Activated CD4-positive, alpha-beta T cell treated with anti-CD3 and anti-CD28 coated beads for 36 hours (primary cell): Measurements from ENCODE around the gene CRYBG2. TPM values are rescaled to one million over a fixed set of nuclear protein-coding genes. Genes with fewer than 3 reads are reported as not detected.
"Not testable (repeated sequence)": the region's sequence is repeated elsewhere in the genome, so short reads cannot be mapped to it uniquely, and the experiment has no call there.

Experiments
- ATAC-seq: fragments of 200-7000 bp; cut with Tn5 transposase; one replicate; pipeline ENCODE4 v1.10.0; 2021; ENCODE audit warnings: mild to moderate bottlenecking, moderate library complexity
- CTCF ChIA-PET: fragments of 350-600 bp; sonication (Branson Sonifier 250); formaldehyde crosslinking; loops from one replicate; lab custom pipeline; 2021; ENCODE audit warnings: antibody characterized with exemption; lab: Charles Lee
- POLR2A ChIA-PET: fragments of 350-600 bp; sonication (Branson Sonifier 250); formaldehyde crosslinking; loops from one replicate; lab custom pipeline; 2021; ENCODE audit warnings: antibody characterized with exemption, inconsistent platforms; lab: Charles Lee
- DNase-seq: peaks from one replicate; pipeline ENCODE4 v3.0.0-alpha.2; 2020
- H3K27ac Mint-ChIP-seq: one replicate; pipeline ENCODE4 v1.8.0; 2021; ENCODE audit warnings: mixed read lengths
- H3K27me3 Mint-ChIP-seq: one replicate; pipeline ENCODE4 v1.8.0; 2021; ENCODE audit warnings: mixed read lengths
- H3K36me3 Mint-ChIP-seq: one replicate; pipeline ENCODE4 v1.8.0; 2021; ENCODE audit warnings: low read depth, mixed read lengths
- H3K4me1 Mint-ChIP-seq: one replicate; pipeline ENCODE4 v1.8.0; 2021; ENCODE audit warnings: mixed read lengths
- H3K4me3 Mint-ChIP-seq: one replicate; pipeline ENCODE4 v1.8.0; 2021; ENCODE audit warnings: mild to moderate bottlenecking, moderate library complexity, mixed read lengths
- H3K9me3 Mint-ChIP-seq: one replicate; pipeline ENCODE4 v1.8.0; 2021; ENCODE audit warnings: low read depth, mixed read lengths
- intact Hi-C, 2 experiments: fragments of 100-400 bp; cut with DNase I in 1 of 2; cut with micrococcal nuclease in 1 of 2; formaldehyde crosslinking; loops; one replicate each; pipeline versions ENCODE4 v1.14.2 to v1.15.1; 2022 to 2024; cut with DNase I, micrococcal nuclease
- total RNA-seq, 2 experiments: library from RNA; stranded (reverse); gene quantifications; one replicate each; pipeline ENCODE4 v1.2.3, GENCODE V29; 2021

Gene CRYBG2
- total RNA-seq, 2 experiments from 2014 or later: 1.5 to 1.6 TPM

DNA sequence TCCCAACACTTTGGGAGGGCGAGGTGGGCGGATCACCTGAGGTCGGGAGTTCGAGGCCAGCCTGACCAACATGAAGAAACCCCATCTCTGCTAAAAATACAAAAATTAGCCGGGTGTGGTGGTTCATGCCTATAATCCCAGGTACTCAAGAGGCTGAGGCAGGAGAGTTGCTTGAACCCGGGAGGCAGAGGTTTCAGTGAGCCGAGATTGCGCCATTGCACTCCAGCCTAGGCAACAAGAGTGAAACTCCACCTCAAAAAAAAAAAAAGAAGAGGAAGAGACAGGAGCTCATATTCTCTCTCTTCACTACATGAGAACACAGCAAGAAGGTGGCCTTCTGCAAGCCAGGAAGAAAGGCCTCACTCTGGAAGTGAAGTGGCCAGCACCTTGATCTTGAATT is 20.6 kb downstream of the CRYBG2 start:
- DNase-seq, H3K27me3 Mint-ChIP-seq, H3K27ac Mint-ChIP-seq, H3K4me3 Mint-ChIP-seq, H3K36me3 Mint-ChIP-seq, POLR2A ChIA-PET, ATAC-seq, H3K4me1 Mint-ChIP-seq, intact Hi-C loops, H3K9me3 Mint-ChIP-seq: not testable (repeated sequence)
- CTCF ChIA-PET: interaction anchor here (0.5 to 0.7 kb wide), 2 partner anchors 31 to 451 kb away, joined by 3 to 4 read pairs; no protein-coding TSS in a partner anchor

DNA sequence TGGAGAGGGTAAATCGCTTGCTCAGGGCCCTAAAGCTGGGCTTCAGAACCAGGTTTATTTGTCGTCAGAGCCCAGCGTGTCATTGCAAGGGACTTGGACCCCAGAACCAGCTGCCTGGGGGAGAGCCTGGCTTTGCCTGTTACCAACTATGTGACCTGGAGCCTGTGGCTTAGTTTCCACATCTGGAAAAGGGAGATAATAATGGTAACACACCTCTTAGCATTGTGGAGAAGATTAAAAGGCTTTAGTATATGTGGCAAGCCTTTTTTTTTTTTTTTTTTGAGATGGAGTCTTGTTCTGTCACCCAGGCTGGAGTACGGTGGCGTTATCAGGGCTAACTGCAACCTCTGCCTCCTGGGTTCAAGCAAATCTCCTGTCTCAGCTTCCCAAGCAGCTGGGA is 23.7 kb downstream of the CRYBG2 start:
- DNase-seq: no peak
- H3K9me3 Mint-ChIP-seq: no peaks in the 10 kb centered on the region
- H3K27ac Mint-ChIP-seq: no peak overlapping the region
- no peaks in the 10 kb centered on the region for H3K27me3 Mint-ChIP-seq
- no peaks in the 10 kb centered on the region for H3K4me1 Mint-ChIP-seq
- POLR2A ChIA-PET: no interaction called here
- intact Hi-C loops: no loop called here
- no peak for ATAC-seq
- H3K4me3 Mint-ChIP-seq: no peak overlapping the region
- no peaks in the 10 kb centered on the region for H3K36me3 Mint-ChIP-seq
- CTCF ChIA-PET: interaction anchor here (0.7 to 1.2 kb wide), 2 partner anchors 54 to 333 kb away, joined by 4 read pairs; no protein-coding TSS in a partner anchor

DNA sequence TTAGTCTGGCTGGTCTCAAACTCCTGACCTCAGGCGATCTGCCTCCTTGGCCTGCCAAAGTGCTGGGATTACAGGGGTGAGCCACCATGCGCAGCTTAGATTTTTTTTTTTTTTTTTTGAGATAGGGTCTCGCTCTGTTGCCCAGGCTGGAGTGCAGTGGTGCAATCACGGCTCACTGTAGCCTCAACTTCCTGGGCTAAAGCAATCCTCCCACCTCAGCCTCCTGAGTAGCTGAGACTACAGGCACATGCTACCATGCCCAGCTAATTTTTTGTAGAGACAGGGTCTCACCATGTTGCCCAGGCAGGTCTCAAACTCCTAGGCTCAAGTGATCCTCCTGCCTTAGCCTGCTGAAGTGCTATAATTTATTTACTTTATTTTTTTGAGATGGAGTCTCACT is 24.6 kb downstream of the CRYBG2 start:
- H3K9me3 Mint-ChIP-seq, DNase-seq, H3K4me3 Mint-ChIP-seq, H3K27ac Mint-ChIP-seq, intact Hi-C loops, H3K27me3 Mint-ChIP-seq, ATAC-seq, H3K36me3 Mint-ChIP-seq, H3K4me1 Mint-ChIP-seq: not testable (repeated sequence)
- ChIA-PET POLR2A (interaction anchor here (0.5 kb wide), 1 partner anchor 437 kb away, joined by 3 read pairs; no protein-coding TSS in a partner anchor), CTCF (interaction anchor here (1.4 kb wide), 1 partner anchor 35 kb away, joined by 4 read pairs; no protein-coding TSS in a partner anchor)

DNA sequence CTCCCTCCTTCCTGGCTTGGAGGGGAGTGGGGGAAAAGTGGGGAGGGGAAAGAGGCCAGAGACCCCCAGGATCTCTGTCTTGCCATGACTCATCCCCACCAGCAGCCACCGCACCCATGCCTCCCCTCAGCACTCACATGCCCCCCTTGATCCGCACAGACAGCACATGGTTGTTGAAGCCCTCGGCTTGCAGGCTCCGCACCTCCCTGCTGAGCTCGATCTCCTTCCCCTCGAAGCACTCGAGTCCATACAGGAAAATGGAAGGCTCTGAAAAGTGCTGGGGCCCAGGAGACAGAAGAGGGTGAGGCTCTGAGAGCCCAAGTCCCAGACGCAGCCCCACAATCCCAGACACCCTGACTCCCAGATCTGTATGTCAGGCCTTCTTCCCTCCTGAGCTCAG is 25.3 kb downstream of the CRYBG2 start:
- Mint-ChIP-seq H3K27ac (no peak overlapping the region), H3K4me3 (no peak overlapping the region), H3K36me3 (no peaks in the 10 kb centered on the region), H3K4me1 (no peaks in the 10 kb centered on the region), H3K9me3 (no peaks in the 10 kb centered on the region), H3K27me3 (no peaks in the 10 kb centered on the region)
- ChIA-PET POLR2A (interaction anchor here (0.7 kb wide), 1 partner anchor 214 kb away, joined by 6 read pairs; no protein-coding TSS in a partner anchor), CTCF (interaction anchor here (1.4 kb wide), 1 partner anchor 36 kb away, joined by 4 read pairs; no protein-coding TSS in a partner anchor)
- ATAC-seq (no peak), DNase-seq (no peak)
- intact Hi-C loops: no loop called here

DNA sequence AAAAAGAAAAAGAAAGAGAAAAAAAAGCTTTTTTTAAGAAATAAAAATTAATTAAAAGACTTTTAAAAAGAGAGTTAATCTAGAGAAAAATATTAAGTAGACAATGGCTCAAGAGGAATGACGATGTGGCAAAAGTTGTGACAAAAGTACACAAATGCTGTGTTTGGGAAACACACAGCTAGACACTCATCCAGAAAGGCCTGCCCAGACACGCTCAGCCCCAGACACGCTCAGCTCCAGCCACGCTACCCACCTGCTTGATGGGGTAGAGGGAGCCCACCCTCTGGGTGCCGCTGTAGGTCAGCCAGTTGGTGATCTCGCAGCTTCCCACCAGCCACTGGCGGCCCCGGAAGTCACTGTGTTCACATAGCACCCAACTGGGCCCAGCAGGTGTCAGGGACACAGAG is 26.0 kb downstream of the CRYBG2 start:
- POLR2A ChIA-PET: interaction anchor here (0.6 to 0.7 kb wide), 2 partner anchors 128 to 213 kb away, joined by 4 to 6 read pairs; no protein-coding TSS in a partner anchor
- DNase-seq (no peak), ATAC-seq (no peak)
- H3K9me3 Mint-ChIP-seq: no peaks in the 10 kb centered on the region
- CTCF ChIA-PET: interaction anchor here (0.6 to 1.4 kb wide), 3 partner anchors 21 to 290 kb away, joined by 4 read pairs; no protein-coding TSS in a partner anchor
- intact Hi-C loops: no loop called here
- no peak overlapping the region for H3K4me3 Mint-ChIP-seq
- no peaks in the 10 kb centered on the region for H3K27me3 Mint-ChIP-seq
- H3K36me3 Mint-ChIP-seq: peaks cover under 1% of the 10 kb centered on the region
- H3K4me1 Mint-ChIP-seq: peaks cover 3% of the 10 kb centered on the region
- no peak overlapping the region for H3K27ac Mint-ChIP-seq

DNA sequence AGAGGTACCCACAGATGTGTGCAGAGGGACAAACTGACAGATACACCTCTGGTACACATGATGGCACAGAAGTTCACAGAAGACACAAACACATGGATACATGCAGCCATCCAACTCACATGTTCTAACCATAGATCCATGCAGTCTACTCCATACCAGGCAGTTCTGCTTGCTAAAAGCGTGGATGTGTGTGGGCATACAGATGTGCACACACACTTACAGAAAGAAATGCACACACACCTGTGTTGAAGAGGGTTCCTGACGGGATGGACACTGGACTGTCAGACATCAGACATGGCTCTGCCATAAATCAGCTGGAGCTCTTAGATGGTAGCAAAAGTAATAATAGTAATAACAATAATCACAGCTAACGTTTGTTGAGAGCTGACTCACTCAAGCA is 29.4 kb downstream of the CRYBG2 start:
- H3K27me3 Mint-ChIP-seq: no peaks in the 10 kb centered on the region
- DNase-seq: no peak
- peaks cover 30% of the 10 kb centered on the region for H3K4me1 Mint-ChIP-seq
- intact Hi-C loops: loop anchor here in 1 of 2 experiments (5.0 kb wide), 1 partner anchor 68 kb away; no protein-coding TSS in a partner anchor
- H3K36me3 Mint-ChIP-seq: peaks cover 24% of the 10 kb centered on the region
- no peak overlapping the region for H3K4me3 Mint-ChIP-seq
- no peak for ATAC-seq
- CTCF ChIA-PET: interaction anchor here (12.7 kb wide), 1 partner anchor 43 kb away, joined by 399 read pairs; the partner anchor contains the start of gene SH3BGRL3
- POLR2A ChIA-PET: no interaction called here
- H3K9me3 Mint-ChIP-seq: no peaks in the 10 kb centered on the region
- H3K27ac Mint-ChIP-seq: no peak overlapping the region

DNA sequence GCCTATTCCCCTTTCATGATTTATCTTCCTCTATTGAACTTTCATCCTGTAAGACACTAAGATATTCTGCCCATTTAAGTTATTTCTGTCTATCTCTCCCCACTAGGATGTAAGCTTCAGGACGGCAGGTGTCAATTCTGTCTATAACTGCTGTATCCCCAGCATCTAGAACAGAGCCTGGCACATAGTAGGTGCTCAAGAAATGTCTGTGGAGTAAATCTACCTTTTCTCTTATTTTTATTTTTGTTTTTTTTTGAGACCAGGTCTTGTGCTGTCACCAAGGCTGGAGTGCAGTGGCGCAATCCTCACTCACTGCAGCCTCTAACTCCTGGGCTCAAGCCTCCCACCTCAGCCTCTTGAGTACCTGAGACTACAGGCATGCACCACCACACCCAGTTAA is 30.5 kb downstream of the CRYBG2 start:
- ChIA-PET POLR2A (no interaction called here), CTCF (interaction anchor here (0.7 to 12.7 kb wide), 3 partner anchors 41 to 236 kb away, joined by 3 to 399 read pairs (median 4); partner anchors contain the start of gene SH3BGRL3)
- intact Hi-C loops: loop anchor here in 1 of 2 experiments (5.0 kb wide), 1 partner anchor 69 kb away; no protein-coding TSS in a partner anchor
- ATAC-seq: no peak
- no peaks in the 10 kb centered on the region for H3K9me3 Mint-ChIP-seq
- no peak for DNase-seq
- H3K4me1 Mint-ChIP-seq: peaks cover 35% of the 10 kb centered on the region
- no peak overlapping the region for H3K4me3 Mint-ChIP-seq
- H3K27me3 Mint-ChIP-seq: no peaks in the 10 kb centered on the region
- H3K36me3 Mint-ChIP-seq: peaks cover 31% of the 10 kb centered on the region
- H3K27ac Mint-ChIP-seq: peak overlapping the region; percentile 34

DNA sequence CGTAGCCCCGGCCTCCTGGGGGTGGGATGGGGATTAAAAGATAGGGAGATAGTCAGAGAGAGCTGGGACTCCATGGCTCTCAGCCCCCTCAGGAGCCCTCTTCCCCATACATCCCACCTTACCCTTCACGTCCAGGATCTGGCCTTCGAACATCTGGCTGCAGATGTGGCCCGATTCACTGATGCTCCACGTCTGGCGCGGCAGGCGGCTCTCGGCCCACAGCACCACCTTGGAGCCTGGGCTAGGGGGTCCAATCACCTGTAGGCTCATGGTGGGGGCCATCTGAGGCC is 31.9 kb downstream of the CRYBG2 start:
- H3K36me3 Mint-ChIP-seq: peaks cover 31% of the 10 kb centered on the region
- H3K27ac Mint-ChIP-seq: peak overlapping the region; percentile 96
- intact Hi-C loops: loop anchor here in 1 of 2 experiments (5.0 kb wide), 1 partner anchor 70 kb away; no protein-coding TSS in a partner anchor
- no peaks in the 10 kb centered on the region for H3K27me3 Mint-ChIP-seq
- H3K4me3 Mint-ChIP-seq: no peak overlapping the region
- ATAC-seq (no peak), DNase-seq (no peak)
- ChIA-PET POLR2A (interaction anchor here (1.0 to 1.3 kb wide), 2 partner anchors 37 to 39 kb away, joined by 3 to 8 read pairs; no protein-coding TSS in a partner anchor), CTCF (interaction anchor here (0.6 to 12.7 kb wide), 26 partner anchors 12 to 504 kb away, joined by 3 to 399 read pairs (median 4); partner anchors contain the start of genes CATSPER4, CEP85, SH3BGRL3 and UBXN11)
- peaks cover 45% of the 10 kb centered on the region for H3K4me1 Mint-ChIP-seq
- no peaks in the 10 kb centered on the region for H3K9me3 Mint-ChIP-seq

DNA sequence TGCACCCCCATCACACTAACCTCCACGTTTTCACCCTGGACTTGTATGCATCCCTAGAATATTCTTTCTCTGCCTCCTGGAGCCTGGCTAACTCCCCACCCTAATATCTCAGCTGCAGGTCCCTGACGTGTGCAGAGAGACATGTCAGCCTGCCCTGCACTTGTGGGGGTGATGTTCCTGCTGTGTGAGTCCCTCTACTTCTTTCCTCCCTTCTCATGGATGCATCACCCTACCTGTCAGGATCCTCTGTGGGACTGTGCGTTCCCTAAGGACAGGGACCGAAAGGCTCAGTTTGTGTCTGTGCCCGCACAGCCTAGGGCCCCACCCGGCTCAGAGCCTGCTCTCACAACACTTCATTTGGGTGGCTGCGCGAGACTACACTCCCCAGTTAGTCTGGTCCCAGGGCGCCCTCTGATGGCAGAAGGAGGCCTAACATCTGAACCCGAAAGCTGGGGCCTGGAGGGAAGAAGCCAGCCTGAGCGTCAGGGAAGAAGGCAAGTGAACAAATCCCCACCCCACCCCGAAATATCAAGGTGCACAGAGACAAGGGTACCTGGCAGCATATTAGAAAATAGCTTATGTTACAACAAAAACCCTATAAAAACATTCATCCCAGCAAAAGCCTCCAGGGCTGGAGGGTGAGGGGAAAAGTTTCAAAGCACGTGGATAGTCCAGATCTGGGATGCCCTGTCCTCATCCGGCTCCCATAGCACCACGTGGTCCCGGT is 32.5 kb downstream of the CRYBG2 start:
- ATAC-seq: peak; percentile 62
- peak; percentile 97 for DNase-seq
- Mint-ChIP-seq H3K4me3 (peak overlapping the region; percentile 59), H3K9me3 (no peaks in the 10 kb centered on the region), H3K27me3 (no peaks in the 10 kb centered on the region), H3K36me3 (peaks cover 31% of the 10 kb centered on the region), H3K27ac (peak overlapping the region; percentile 96), H3K4me1 (peaks cover 51% of the 10 kb centered on the region)
- POLR2A ChIA-PET: interaction anchor here (1.0 to 1.3 kb wide), 2 partner anchors 37 to 39 kb away, joined by 3 to 8 read pairs; no protein-coding TSS in a partner anchor
- CTCF ChIA-PET: interaction anchor here (0.6 to 12.7 kb wide), 28 partner anchors 12 to 504 kb away, joined by 3 to 399 read pairs (median 4); partner anchors contain the start of genes CATSPER4, CEP85, SH3BGRL3 and UBXN11
- intact Hi-C loops: loop anchor here (1.0 to 5.0 kb wide), 14 partner anchors 15 to 217 kb away; partner anchors contain the start of genes CEP85 (in 1 of the 2), UBXN11 (in 1 of the 2) and ZNF593 (in 1 of the 2)

DNA sequence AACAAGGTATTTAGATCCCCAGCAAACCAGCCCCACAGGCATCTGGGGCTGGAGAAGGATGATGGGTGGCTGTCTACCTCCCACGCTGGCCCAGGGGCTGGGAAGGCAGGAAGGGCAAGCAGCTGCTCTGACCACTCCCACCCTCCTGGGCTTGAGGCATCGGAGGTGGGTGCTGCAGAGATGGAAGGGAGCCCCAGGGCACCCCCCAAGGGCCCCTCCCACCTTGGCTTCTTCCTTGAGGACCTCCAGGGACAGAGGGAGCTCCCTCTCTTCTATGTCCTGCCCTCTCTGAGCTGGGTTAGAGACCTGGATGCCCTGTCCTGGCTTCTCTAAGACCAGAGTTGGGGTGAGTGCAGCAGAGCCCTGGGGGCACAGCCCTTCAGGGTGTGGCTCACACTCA is 33.0 kb downstream of the CRYBG2 start:
- H3K36me3 Mint-ChIP-seq: peaks cover 31% of the 10 kb centered on the region

More for the DNA sequence above, 33.0 kb downstream of the CRYBG2 start:
- POLR2A ChIA-PET: interaction anchor here (1.0 to 3.6 kb wide), 3 partner anchors 36 to 40 kb away, joined by 3 to 16 read pairs (median 8); no protein-coding TSS in a partner anchor
- CTCF ChIA-PET: interaction anchor here (0.8 to 12.7 kb wide), 14 partner anchors 11 to 194 kb away, joined by 3 to 399 read pairs (median 6); partner anchors contain the start of genes CEP85, SH3BGRL3, UBXN11 and ZNF593OS
- peak overlapping the region; percentile 96 for H3K27ac Mint-ChIP-seq
- no peak for ATAC-seq
- peak; percentile 19 for DNase-seq
- H3K9me3 Mint-ChIP-seq: no peaks in the 10 kb centered on the region
- intact Hi-C loops: loop anchor here (1.0 to 5.0 kb wide), 14 partner anchors 14 to 216 kb away; partner anchors contain the start of genes CEP85 (in 1 of the 2), UBXN11 (in 1 of the 2) and ZNF593 (in 1 of the 2)
- H3K27me3 Mint-ChIP-seq: no peaks in the 10 kb centered on the region
- peak overlapping the region; percentile 59 for H3K4me3 Mint-ChIP-seq
- peaks cover 56% of the 10 kb centered on the region for H3K4me1 Mint-ChIP-seq
